ENCODE measurements around the gene KRT6B. TPM values are rescaled to one million over a fixed set of nuclear protein-coding genes. Genes with fewer than 3 reads are reported as not detected.

KRT6B gene
- total and polyA plus RNA-seq, 8 donors, result not detected

- intact Hi-C loops (cut with DNase I), result no loop called here
- H3K36me3 ChIP-seq, result no peaks in the 10 kb centered on the region
- no peak for TF ChIP-seq CTCF (IDR thresholded peaks at IDR 0.05)
- no peak overlapping the region for H3K4me3 ChIP-seq
- H3K9me3 ChIP-seq, result no peaks in the 10 kb centered on the region
- ATAC-seq, result no peak
- no peak overlapping the region for H3K27ac ChIP-seq
- no peaks in the 10 kb centered on the region for H3K4me1 ChIP-seq
- peaks cover 0 to 35% of the 10 kb centered on the region in 2 donors for H3K27me3 ChIP-seq
- no peak for DNase-seq
Observed at GRCh38 chr12:52401926-52402325, 50.0 kb downstream of the KRT6B start.

- H3K4me1 ChIP-seq, result no peaks in the 10 kb centered on the region
- no peaks in the 10 kb centered on the region for H3K36me3 ChIP-seq
- peaks cover 0 to 38% of the 10 kb centered on the region in 2 donors for H3K27me3 ChIP-seq
- H3K27ac ChIP-seq, result no peak overlapping the region
- no peak for TF ChIP-seq CTCF (IDR thresholded peaks at IDR 0.05)
- H3K4me3 ChIP-seq, result no peak overlapping the region
- H3K9me3 ChIP-seq, result no peaks in the 10 kb centered on the region
- DNase-seq (no peak), ATAC-seq (no peak)
- intact Hi-C loops (cut with DNase I), result no loop called here
Observed at GRCh38 chr12:52401526-52401925, 50.4 kb downstream of the KRT6B start.

- Histone ChIP-seq H3K27me3 (peaks cover 0 to 38% of the 10 kb centered on the region in 2 donors), H3K4me1 (no peaks in the 10 kb centered on the region), H3K36me3 (no peaks in the 10 kb centered on the region), H3K27ac (no peak overlapping the region), H3K9me3 (no peaks in the 10 kb centered on the region), H3K4me3 (no peak overlapping the region)
- DNase-seq (no peak), ATAC-seq (no peak)
- intact Hi-C loops (cut with DNase I), result no loop called here
- no peak for TF ChIP-seq CTCF (IDR thresholded peaks at IDR 0.05)
Observed at GRCh38 chr12:52400906-52401305, 51.0 kb downstream of the KRT6B start.

- no peak for DNase-seq
- H3K4me1 ChIP-seq, result no peaks in the 10 kb centered on the region
- peaks cover 0 to 45% of the 10 kb centered on the region in 2 donors for H3K27me3 ChIP-seq
- no peak overlapping the region for H3K27ac ChIP-seq
- no peaks in the 10 kb centered on the region for H3K9me3 ChIP-seq
- no peak for TF ChIP-seq CTCF (IDR thresholded peaks at IDR 0.05)
- no peak overlapping the region for H3K4me3 ChIP-seq
- no peak for ATAC-seq
- no peaks in the 10 kb centered on the region for H3K36me3 ChIP-seq
- intact Hi-C loops (cut with DNase I), result no loop called here
Observed at GRCh38 chr12:52399756-52400155, 52.2 kb downstream of the KRT6B start.

GRCh38 chr12:52398176-52398575 lies 53.8 kb downstream of the KRT6B start:
- no peaks in the 10 kb centered on the region for H3K9me3 ChIP-seq
- DNase-seq (no peak), ATAC-seq (no peak)
- no peak for TF ChIP-seq CTCF (IDR thresholded peaks at IDR 0.05)
- H3K4me1 ChIP-seq, result no peaks in the 10 kb centered on the region
- intact Hi-C loops (cut with DNase I), result no loop called here
- peaks cover 0 to 45% of the 10 kb centered on the region in 2 donors for H3K27me3 ChIP-seq
- no peaks in the 10 kb centered on the region for H3K36me3 ChIP-seq
- no peak overlapping the region for H3K4me3 ChIP-seq
- no peak overlapping the region for H3K27ac ChIP-seq
